DND-41 (cell line): Measurements from ENCODE around the gene OR8A1.

Experiments used
- CTCF ChIP-seq: IDR thresholded peaks from 2 replicates; pipeline ENCODE4 v1.5.1; 2012; ENCODE audit warnings: borderline replicate concordance, low read length, moderate library complexity, mild to moderate bottlenecking; ENCODE audit not compliant: poor library complexity, severe bottlenecking; ENCODE audit errors: extremely low read depth
- EZH2 ChIP-seq: IDR thresholded peaks from 3 replicates; pipeline ENCODE4 v1.6.1; 2012; ENCODE audit warnings: borderline replicate concordance, low read depth, mild to moderate bottlenecking, moderate library complexity, low read length, inconsistent platforms; ENCODE audit not compliant: severe bottlenecking

- no peak for TF ChIP-seq CTCF
- no peak for TF ChIP-seq EZH2
Observed at GRCh38 chr11:124581817-124582216, 12.0 kb downstream of the OR8A1 start.
